ENCODE data around the gene FMC1.
A peak's percentile ranks its signal among the peaks of the same experiment; 100 is the strongest.

The FMC1 gene

DNA sequence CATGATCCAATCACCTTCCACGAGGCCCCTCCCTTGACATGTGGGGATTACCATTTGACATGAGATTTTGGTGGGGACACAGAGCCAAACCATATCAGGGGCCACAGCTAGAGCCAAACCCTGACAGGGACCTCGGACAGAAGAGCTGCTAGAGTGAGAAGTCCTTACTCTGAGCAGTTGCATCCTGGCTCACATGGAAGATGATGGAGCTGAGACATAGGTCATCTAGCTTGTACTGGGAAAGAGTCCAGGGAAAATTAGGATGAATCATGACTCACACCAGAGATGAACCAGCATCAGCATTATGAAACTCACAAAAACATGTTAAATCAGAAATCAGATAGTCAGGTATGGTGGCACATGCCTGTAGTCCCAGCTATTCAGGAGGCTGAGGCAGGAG is 12.8 kb upstream of the FMC1 start:
- Histone ChIP-seq H4K8ac (ENCODE audit: low read length) (no peak overlapping the region), H2BK12ac (ENCODE audit: low read length in 2 of 2) (no peak overlapping the region), H2BK15ac (ENCODE audit: low read depth, poor library complexity, severe bottlenecking) (no peak overlapping the region), H4K91ac (ENCODE audit: low read length) (no peak overlapping the region), H3K4me3 (ENCODE audit: insufficient read depth in 1 of 2, low read depth in 1 of 2, low read length in 2 of 2) (no peak overlapping the region), H3K9me3 (ENCODE audit: control insufficient read depth, low read length) (no peaks in the 10 kb centered on the region), H3K27ac (ENCODE audit: low read length, poor library complexity, severe bottlenecking) (no peak overlapping the region), H2BK120ac (ENCODE audit: low read depth, low read length) (no peak overlapping the region), H3K36me3 (ENCODE audit: control insufficient read depth in 1 of 2, insufficient read depth in 2 of 2, low read depth in 1 of 2, low read length in 2 of 2) (no peaks in the 10 kb centered on the region), H3K4me2 (ENCODE audit: low read length, poor library complexity, severe bottlenecking) (no peak overlapping the region), H2BK5ac (ENCODE audit: low read depth, low read length, poor library complexity, severe bottlenecking) (no peak overlapping the region), H3K9ac (ENCODE audit: low read length) (peak overlapping the region; percentile 27), H3K4me1 (ENCODE audit: control insufficient read depth, insufficient read depth, low read depth, low read length) (no peaks in the 10 kb centered on the region), H2AFZ (ENCODE audit: low read depth, low read length) (no peak overlapping the region), H3K4ac (ENCODE audit: low read depth in 1 of 2, low read length in 2 of 2) (no peak overlapping the region), H2AK5ac (ENCODE audit: low read length, severe bottlenecking) (no peak overlapping the region), H3K27me3 (ENCODE audit: control insufficient read depth in 1 of 2, insufficient read depth in 1 of 2, low read length in 2 of 2) (no peaks in the 10 kb centered on the region), H3K18ac (ENCODE audit: low read depth in 1 of 2, low read length in 2 of 2) (no peak overlapping the region), H3K79me1 (replicated peaks; ENCODE audit: low read length, poor library complexity, severe bottlenecking) (no peaks in the 10 kb centered on the region), H3K14ac (ENCODE audit: low read length in 2 of 2) (no peak overlapping the region), H3K23ac (ENCODE audit: low read length in 2 of 2) (no peak overlapping the region)
- 78% methylated on average over 2 of the region's 2 CpGs for WGBS
- peak; percentile 14 for DNase-seq

DNA sequence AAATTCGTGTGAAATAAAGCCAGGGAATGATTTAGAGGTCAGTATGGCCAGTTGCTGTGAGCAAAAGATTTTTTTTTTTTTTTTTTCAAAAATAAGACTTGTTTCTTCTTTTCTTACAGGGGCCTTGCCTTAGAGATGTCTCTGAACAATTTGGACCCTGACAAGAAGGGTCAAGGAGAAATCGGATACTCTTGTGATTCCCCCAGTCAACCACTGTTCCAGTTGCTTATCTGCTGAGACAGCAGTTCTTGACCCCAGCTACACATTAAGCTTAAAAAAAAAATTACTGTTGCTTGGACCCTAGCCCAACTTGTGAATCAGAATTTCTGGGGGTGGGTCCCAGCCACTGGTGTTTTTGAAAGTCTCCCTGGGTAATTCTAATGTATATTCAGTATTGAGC is 12.0 kb upstream of the FMC1 start:
- Histone ChIP-seq H3K9ac (ENCODE audit: low read length) (peak overlapping the region; percentile 27), H3K9me3 (ENCODE audit: control insufficient read depth, low read length) (no peaks in the 10 kb centered on the region), H3K14ac (ENCODE audit: low read length in 2 of 2) (no peak overlapping the region), H2AK5ac (ENCODE audit: low read length, severe bottlenecking) (no peak overlapping the region), H2BK5ac (ENCODE audit: low read depth, low read length, poor library complexity, severe bottlenecking) (no peak overlapping the region), H2AFZ (ENCODE audit: low read depth, low read length) (no peak overlapping the region), H4K8ac (ENCODE audit: low read length) (no peak overlapping the region), H3K36me3 (ENCODE audit: control insufficient read depth in 1 of 2, insufficient read depth in 2 of 2, low read depth in 1 of 2, low read length in 2 of 2) (no peaks in the 10 kb centered on the region), H2BK120ac (ENCODE audit: low read depth, low read length) (no peak overlapping the region), H3K4ac (ENCODE audit: low read depth in 1 of 2, low read length in 2 of 2) (no peak overlapping the region), H2BK12ac (ENCODE audit: low read length in 2 of 2) (no peak overlapping the region), H3K27me3 (ENCODE audit: control insufficient read depth in 1 of 2, insufficient read depth in 1 of 2, low read length in 2 of 2) (no peaks in the 10 kb centered on the region), H3K4me2 (ENCODE audit: low read length, poor library complexity, severe bottlenecking) (no peak overlapping the region), H2BK15ac (ENCODE audit: low read depth, poor library complexity, severe bottlenecking) (no peak overlapping the region), H3K79me1 (replicated peaks; ENCODE audit: low read length, poor library complexity, severe bottlenecking) (no peaks in the 10 kb centered on the region), H3K27ac (ENCODE audit: low read length, poor library complexity, severe bottlenecking) (no peak overlapping the region), H3K4me1 (ENCODE audit: control insufficient read depth, insufficient read depth, low read depth, low read length) (no peaks in the 10 kb centered on the region), H4K91ac (ENCODE audit: low read length) (no peak overlapping the region), H3K23ac (ENCODE audit: low read length in 2 of 2) (no peak overlapping the region), H3K4me3 (ENCODE audit: insufficient read depth in 1 of 2, low read depth in 1 of 2, low read length in 2 of 2) (no peak overlapping the region), H3K18ac (ENCODE audit: low read depth in 1 of 2, low read length in 2 of 2) (no peak overlapping the region)
- 100% methylated on average over 1 of the region's 2 CpGs for WGBS
- no peak for DNase-seq

DNA sequence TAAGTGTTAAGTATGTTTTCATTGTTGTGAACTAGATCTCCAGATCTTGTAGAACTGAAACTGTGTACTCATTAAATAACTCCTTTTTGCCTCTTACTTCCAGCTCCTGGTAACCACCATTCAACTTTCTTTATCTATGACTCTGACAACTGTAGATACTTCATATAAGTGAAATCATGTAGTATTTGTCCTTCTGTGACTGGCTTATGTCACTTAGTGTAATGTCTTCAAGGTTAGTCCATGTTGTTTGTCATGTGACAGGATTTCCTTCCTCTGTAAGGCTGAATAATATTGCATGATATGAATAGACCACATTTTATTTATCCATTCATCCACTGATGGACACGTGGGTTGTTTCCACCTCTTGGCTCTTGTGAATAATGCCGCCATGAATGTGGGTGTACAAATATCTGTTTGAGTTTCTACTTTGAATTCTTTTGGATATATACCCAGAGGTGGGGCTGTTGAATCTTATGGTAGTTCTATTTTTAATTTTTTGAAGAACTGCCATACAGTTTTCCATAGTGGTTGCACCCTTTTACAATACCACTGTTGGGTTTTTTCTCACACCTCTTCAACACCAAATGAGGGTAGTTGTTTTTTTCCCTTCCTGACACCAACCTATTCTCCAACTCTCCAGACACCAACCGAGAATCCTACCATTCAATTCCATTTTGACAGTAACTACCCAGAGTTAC is 10.7 kb upstream of the FMC1 start:
- Histone ChIP-seq H2AK5ac (ENCODE audit: low read length, severe bottlenecking) (no peak overlapping the region), H3K23ac (ENCODE audit: low read length in 2 of 2) (no peak overlapping the region), H2BK12ac (ENCODE audit: low read length in 2 of 2) (no peak overlapping the region), H3K4me3 (ENCODE audit: insufficient read depth in 1 of 2, low read depth in 1 of 2, low read length in 2 of 2) (no peak overlapping the region), H3K27me3 (ENCODE audit: control insufficient read depth in 1 of 2, insufficient read depth in 1 of 2, low read length in 2 of 2) (no peaks in the 10 kb centered on the region), H2BK120ac (ENCODE audit: low read depth, low read length) (no peak overlapping the region), H3K18ac (ENCODE audit: low read depth in 1 of 2, low read length in 2 of 2) (no peak overlapping the region), H3K79me1 (replicated peaks; ENCODE audit: low read length, poor library complexity, severe bottlenecking) (no peaks in the 10 kb centered on the region), H4K91ac (ENCODE audit: low read length) (no peak overlapping the region), H3K4me1 (ENCODE audit: control insufficient read depth, insufficient read depth, low read depth, low read length) (no peaks in the 10 kb centered on the region), H2BK5ac (ENCODE audit: low read depth, low read length, poor library complexity, severe bottlenecking) (no peak overlapping the region), H2AFZ (ENCODE audit: low read depth, low read length) (no peak overlapping the region), H3K4ac (ENCODE audit: low read depth in 1 of 2, low read length in 2 of 2) (no peak overlapping the region), H3K14ac (ENCODE audit: low read length in 2 of 2) (no peak overlapping the region), H4K8ac (ENCODE audit: low read length) (no peak overlapping the region), H3K4me2 (ENCODE audit: low read length, poor library complexity, severe bottlenecking) (no peak overlapping the region), H3K9me3 (ENCODE audit: control insufficient read depth, low read length) (no peaks in the 10 kb centered on the region), H3K36me3 (ENCODE audit: control insufficient read depth in 1 of 2, insufficient read depth in 2 of 2, low read depth in 1 of 2, low read length in 2 of 2) (no peaks in the 10 kb centered on the region), H2BK15ac (ENCODE audit: low read depth, poor library complexity, severe bottlenecking) (no peak overlapping the region), H3K27ac (ENCODE audit: low read length, poor library complexity, severe bottlenecking) (no peak overlapping the region), H3K9ac (ENCODE audit: low read length) (no peak overlapping the region)
- no peak for DNase-seq
- WGBS: 88% methylated on average over 3 of the region's 3 CpGs

DNA sequence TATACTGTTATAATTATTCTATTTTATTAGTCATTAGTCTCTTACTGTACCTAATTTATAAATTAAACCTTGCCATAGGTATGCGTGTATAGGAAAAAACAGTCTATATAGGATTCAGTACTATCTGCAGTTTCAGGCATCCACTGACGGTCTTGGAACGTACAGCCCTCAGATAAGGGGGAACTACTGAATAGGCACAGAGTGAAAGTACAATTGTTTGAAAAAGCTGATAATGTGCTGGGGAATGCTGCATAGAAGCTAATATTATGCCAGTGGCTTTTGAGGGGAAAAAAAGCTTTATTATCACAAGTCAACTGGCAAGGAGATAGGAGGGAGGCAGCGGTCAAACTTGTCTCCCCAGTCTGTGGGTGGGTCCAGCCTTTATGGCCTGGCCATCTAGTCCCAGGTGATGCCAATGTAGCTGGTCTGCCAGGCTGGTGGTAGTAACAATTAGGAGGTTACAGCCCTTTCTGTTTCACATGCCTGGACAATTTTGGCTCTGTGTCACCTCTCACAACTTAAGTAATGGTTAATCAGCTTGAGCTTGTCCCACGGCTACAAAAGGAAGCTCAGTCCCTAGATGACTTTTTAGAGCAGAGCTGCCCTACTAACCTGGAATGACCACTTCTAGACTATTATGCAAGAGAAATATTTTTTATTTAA is 8.3 kb upstream of the FMC1 start:
- DNase-seq: no peak
- Histone ChIP-seq H4K8ac (ENCODE audit: low read length) (no peak overlapping the region), H3K14ac (ENCODE audit: low read length in 2 of 2) (no peak overlapping the region), H2AK5ac (ENCODE audit: low read length, severe bottlenecking) (no peak overlapping the region), H2AFZ (ENCODE audit: low read depth, low read length) (no peak overlapping the region), H2BK5ac (ENCODE audit: low read depth, low read length, poor library complexity, severe bottlenecking) (no peak overlapping the region), H4K91ac (ENCODE audit: low read length) (no peak overlapping the region), H3K23ac (ENCODE audit: low read length in 2 of 2) (no peak overlapping the region), H2BK120ac (ENCODE audit: low read depth, low read length) (no peak overlapping the region), H3K9me3 (ENCODE audit: control insufficient read depth, low read length) (no peaks in the 10 kb centered on the region), H2BK15ac (ENCODE audit: low read depth, poor library complexity, severe bottlenecking) (no peak overlapping the region), H3K4ac (ENCODE audit: low read depth in 1 of 2, low read length in 2 of 2) (no peak overlapping the region), H3K18ac (ENCODE audit: low read depth in 1 of 2, low read length in 2 of 2) (no peak overlapping the region), H3K4me1 (ENCODE audit: control insufficient read depth, insufficient read depth, low read depth, low read length) (no peaks in the 10 kb centered on the region), H3K9ac (ENCODE audit: low read length) (no peak overlapping the region), H3K79me1 (replicated peaks; ENCODE audit: low read length, poor library complexity, severe bottlenecking) (no peaks in the 10 kb centered on the region), H3K4me3 (ENCODE audit: insufficient read depth in 1 of 2, low read depth in 1 of 2, low read length in 2 of 2) (no peak overlapping the region), H3K27ac (ENCODE audit: low read length, poor library complexity, severe bottlenecking) (no peak overlapping the region), H3K27me3 (ENCODE audit: control insufficient read depth in 1 of 2, insufficient read depth in 1 of 2, low read length in 2 of 2) (no peaks in the 10 kb centered on the region), H2BK12ac (ENCODE audit: low read length in 2 of 2) (no peak overlapping the region), H3K36me3 (ENCODE audit: control insufficient read depth in 1 of 2, insufficient read depth in 2 of 2, low read depth in 1 of 2, low read length in 2 of 2) (no peaks in the 10 kb centered on the region), H3K4me2 (ENCODE audit: low read length, poor library complexity, severe bottlenecking) (no peak overlapping the region)
- 89% methylated on average over 5 of the region's 5 CpGs for WGBS

All from mesenchymal stem cell (in vitro differentiated cells and primary cell).